Thymus (tissue), 11 donors: ENCODE data around the gene PABPC3. TPM values are rescaled to one million over a fixed set of nuclear protein-coding genes. Genes with fewer than 3 reads are reported as not detected.

Experiments used
- DNase-seq, 9 donors: peaks; one replicate each; pipeline ENCODE4 v3.0.0-alpha.2; 2013; ENCODE audit warnings: low spot score in 9 of 9, low read depth in 6 of 9, missing footprints in 1 of 9
- H3K27ac ChIP-seq, 2 donors: one replicate each; pipeline ENCODE4 v1.5.1; 2013; ENCODE audit warnings: control low read depth in 1 of 2, low read depth in 1 of 2, low read length in 1 of 2, mild to moderate bottlenecking in 1 of 2, moderate library complexity in 1 of 2
- H3K27me3 ChIP-seq, 2 donors: one replicate each; pipeline ENCODE4 v1.5.1; 2013; ENCODE audit warnings: low read length in 1 of 2; ENCODE audit not compliant: control insufficient read depth in 2 of 2, insufficient read depth in 1 of 2
- H3K36me3 ChIP-seq, 2 donors: one replicate each; pipeline ENCODE4 v1.5.1; 2013; ENCODE audit warnings: low read length in 1 of 2, mild to moderate bottlenecking in 1 of 2, moderate library complexity in 1 of 2; ENCODE audit not compliant: control insufficient read depth in 2 of 2, insufficient read depth in 2 of 2
- H3K4me1 ChIP-seq, 2 donors: one replicate each; pipeline ENCODE4 v1.5.1; 2013; ENCODE audit warnings: low read length in 2 of 2; ENCODE audit not compliant: control insufficient read depth in 2 of 2, insufficient read depth in 2 of 2
- H3K4me3 ChIP-seq, 2 donors: one replicate each; pipeline ENCODE4 v1.5.1; 2013; ENCODE audit warnings: low read length in 2 of 2, control low read depth in 1 of 2, mild to moderate bottlenecking in 1 of 2
- H3K9me3 ChIP-seq, 2 donors: one replicate each; pipeline ENCODE4 v1.5.1; 2013; ENCODE audit warnings: low read length in 1 of 2, mild to moderate bottlenecking in 1 of 2; ENCODE audit not compliant: control insufficient read depth in 2 of 2, insufficient read depth in 1 of 2
- WGBS: extraction: QIAGEN DNeasy Blood & Tissue Kit; methylation state at CpG from one replicate; pipeline ENCODE4 v1.1.7; 2013; 5-methylcytosine and 5-hydroxymethylcytosine counted together
- polyA plus RNA-seq: library from polyadenylated mRNA; stranded (reverse); fragments of 200-250 nt; gene quantifications from one replicate; pipeline ENCODE4 v1.2.3, GENCODE V29; 2013
- total RNA-seq: library from RNA; stranded (reverse); fragments of 120-200 nt; gene quantifications from one replicate; pipeline ENCODE4 v1.2.4, GENCODE V29; 2013
- donor health status: healthy.

Gene PABPC3
- total and polyA plus RNA-seq, 2 donors, result 0.09 TPM

GRCh38 chr13:25097426-25097825 is 1.5 kb downstream of the PABPC3 start:
- WGBS, result 90% methylated on average over 13 of the region's 13 CpGs
- no peaks in the 10 kb centered on the region for H3K4me1 ChIP-seq

GRCh38 chr13:25103711-25104110 is 7.8 kb downstream of the PABPC3 start:
- H3K9me3 ChIP-seq, result no peaks in the 10 kb centered on the region
- no peak overlapping the region for H3K27ac ChIP-seq
- H3K4me3 ChIP-seq, result no peak overlapping the region
- 98% methylated on average over 2 of the region's 2 CpGs for WGBS
- DNase-seq, result no peak
- H3K36me3 ChIP-seq, result no peaks in the 10 kb centered on the region
- H3K27me3 ChIP-seq, result no peaks in the 10 kb centered on the region
- no peaks in the 10 kb centered on the region for H3K4me1 ChIP-seq

More at GRCh38 chr13:25097426-25097825, 1.5 kb downstream of the PABPC3 start:
- Histone ChIP-seq H3K4me3 (no peak overlapping the region), H3K27ac (no peak overlapping the region), H3K27me3 (peaks cover 8 to 29% of the 10 kb centered on the region in 2 donors), H3K36me3 (no peaks in the 10 kb centered on the region), H3K9me3 (no peaks in the 10 kb centered on the region)
- DNase-seq, result no peak

- no peak overlapping the region for H3K27ac ChIP-seq
- WGBS, result 95% methylated on average over 5 of the region's 5 CpGs
- no peak for DNase-seq
Observed at GRCh38 chr13:25109341-25109740, 13.4 kb downstream of the PABPC3 start.

GRCh38 chr13:25110956-25111584 is 15.1 kb downstream of the PABPC3 start:
- H3K9me3 ChIP-seq, result no peaks in the 10 kb centered on the region
- peaks cover 3 to 4% of the 10 kb centered on the region in 2 donors for H3K27me3 ChIP-seq
- no peak overlapping the region for H3K27ac ChIP-seq
- no peak overlapping the region for H3K4me3 ChIP-seq
- no peak for DNase-seq
- 85% methylated on average over 1 of the region's 1 CpG for WGBS
- no peaks in the 10 kb centered on the region for H3K36me3 ChIP-seq
- H3K4me1 ChIP-seq, result no peaks in the 10 kb centered on the region

More at GRCh38 chr13:25109341-25109740, 13.4 kb downstream of the PABPC3 start:
- H3K9me3 ChIP-seq, result no peaks in the 10 kb centered on the region
- no peak overlapping the region for H3K4me3 ChIP-seq
- peaks cover 3 to 4% of the 10 kb centered on the region in 2 donors for H3K27me3 ChIP-seq
- no peaks in the 10 kb centered on the region for H3K4me1 ChIP-seq
- no peaks in the 10 kb centered on the region for H3K36me3 ChIP-seq

- no peak overlapping the region for H3K27ac ChIP-seq
- WGBS, result 91% methylated on average over 2 of the region's 2 CpGs
- peaks cover 3 to 4% of the 10 kb centered on the region in 2 donors for H3K27me3 ChIP-seq
- H3K4me3 ChIP-seq, result no peak overlapping the region
- no peak for DNase-seq
- H3K9me3 ChIP-seq, result no peaks in the 10 kb centered on the region
- H3K36me3 ChIP-seq, result no peaks in the 10 kb centered on the region
- H3K4me1 ChIP-seq, result no peaks in the 10 kb centered on the region
Observed at GRCh38 chr13:25111585-25111956, 15.6 kb downstream of the PABPC3 start.

- WGBS, result 93% methylated on average over 3 of the region's 3 CpGs
- H3K27me3 ChIP-seq, result peaks cover 3 to 4% of the 10 kb centered on the region in 2 donors
Observed at GRCh38 chr13:25112695-25113255, 16.8 kb downstream of the PABPC3 start.

GRCh38 chr13:25114220-25114619 is 18.3 kb downstream of the PABPC3 start:
- H3K36me3 ChIP-seq, result no peaks in the 10 kb centered on the region
- no peaks in the 10 kb centered on the region for H3K9me3 ChIP-seq
- H3K4me1 ChIP-seq, result no peaks in the 10 kb centered on the region
- no peak overlapping the region for H3K4me3 ChIP-seq
- peaks cover 4 to 6% of the 10 kb centered on the region in 2 donors for H3K27me3 ChIP-seq
- no peak overlapping the region for H3K27ac ChIP-seq
- DNase-seq, result peak; percentile 18 to 64 (median 37)
- WGBS, result 27% methylated on average over 3 of the region's 3 CpGs

More at GRCh38 chr13:25112695-25113255, 16.8 kb downstream of the PABPC3 start:
- H3K4me1 ChIP-seq, result no peaks in the 10 kb centered on the region
- H3K9me3 ChIP-seq, result no peaks in the 10 kb centered on the region
- no peak for DNase-seq
- H3K4me3 ChIP-seq, result no peak overlapping the region
- no peaks in the 10 kb centered on the region for H3K36me3 ChIP-seq
- H3K27ac ChIP-seq, result no peak overlapping the region

- no peak overlapping the region for H3K27ac ChIP-seq
- H3K4me3 ChIP-seq, result no peak overlapping the region
- H3K4me1 ChIP-seq, result no peaks in the 10 kb centered on the region
- no peak for DNase-seq
- WGBS, result 89% methylated on average over 3 of the region's 3 CpGs
- H3K36me3 ChIP-seq, result no peaks in the 10 kb centered on the region
- H3K9me3 ChIP-seq, result no peaks in the 10 kb centered on the region
- peaks cover 4 to 6% of the 10 kb centered on the region in 2 donors for H3K27me3 ChIP-seq
Observed at GRCh38 chr13:25116044-25116443, 20.1 kb downstream of the PABPC3 start.

- no peaks in the 10 kb centered on the region for H3K36me3 ChIP-seq
- no peaks in the 10 kb centered on the region for H3K9me3 ChIP-seq
- H3K27me3 ChIP-seq, result peaks cover 3 to 4% of the 10 kb centered on the region in 2 donors
- no peak for DNase-seq
- no peaks in the 10 kb centered on the region for H3K4me1 ChIP-seq
- no peak overlapping the region for H3K4me3 ChIP-seq
- WGBS, result 95% methylated on average over 16 of the region's 16 CpGs
- H3K27ac ChIP-seq, result no peak overlapping the region
Observed at GRCh38 chr13:25117312-25117711, 21.4 kb downstream of the PABPC3 start.
